ENCODE data around the gene HSFX2.
"Not testable (repeated sequence)": the region's sequence is repeated elsewhere in the genome, so short reads cannot be mapped to it uniquely, and the experiment has no call there.

HSFX2 gene

DNA sequence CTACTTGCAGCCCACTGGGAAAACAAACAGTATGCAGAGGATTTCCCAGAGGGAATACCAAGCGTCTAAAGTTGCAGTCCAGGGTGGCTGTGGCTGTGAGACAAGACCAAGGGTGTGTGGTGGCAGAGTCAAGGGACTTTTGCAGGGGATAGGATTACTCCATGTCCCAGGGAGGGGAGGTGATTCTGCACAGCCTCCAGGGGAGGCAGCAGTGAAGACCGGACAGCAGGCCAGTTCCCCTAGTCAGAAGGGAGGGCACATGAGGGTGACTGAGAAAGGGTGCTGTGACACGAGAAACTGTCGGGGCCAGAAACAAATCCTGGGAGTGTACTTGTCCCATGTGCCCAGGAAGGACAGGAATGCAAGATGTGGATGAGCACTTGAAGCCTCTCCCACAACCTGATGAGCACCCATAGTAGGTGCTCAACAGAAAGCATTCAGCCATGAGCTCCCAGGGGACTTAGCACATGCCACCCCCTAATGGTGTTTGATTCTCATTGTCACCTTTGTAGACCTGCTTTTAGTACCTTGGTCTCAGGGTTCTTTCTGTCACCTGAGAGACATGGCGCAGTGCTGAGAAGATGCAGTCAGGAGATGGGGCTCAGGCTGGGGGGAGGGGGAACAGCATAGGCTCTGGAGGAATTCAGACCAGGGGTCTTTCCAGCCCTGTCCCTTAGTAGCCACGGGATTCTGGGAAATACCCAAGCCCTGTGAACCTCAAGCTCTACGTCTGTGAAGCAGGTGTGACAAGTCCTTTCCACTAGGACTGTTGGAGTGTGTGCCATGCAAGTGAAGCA is 27.3 kb downstream of the HSFX2 start:
- H3K4me1 ChIP-seq = no peaks in the 10 kb centered on the region
- TF ChIP-seq, protein P1, sequence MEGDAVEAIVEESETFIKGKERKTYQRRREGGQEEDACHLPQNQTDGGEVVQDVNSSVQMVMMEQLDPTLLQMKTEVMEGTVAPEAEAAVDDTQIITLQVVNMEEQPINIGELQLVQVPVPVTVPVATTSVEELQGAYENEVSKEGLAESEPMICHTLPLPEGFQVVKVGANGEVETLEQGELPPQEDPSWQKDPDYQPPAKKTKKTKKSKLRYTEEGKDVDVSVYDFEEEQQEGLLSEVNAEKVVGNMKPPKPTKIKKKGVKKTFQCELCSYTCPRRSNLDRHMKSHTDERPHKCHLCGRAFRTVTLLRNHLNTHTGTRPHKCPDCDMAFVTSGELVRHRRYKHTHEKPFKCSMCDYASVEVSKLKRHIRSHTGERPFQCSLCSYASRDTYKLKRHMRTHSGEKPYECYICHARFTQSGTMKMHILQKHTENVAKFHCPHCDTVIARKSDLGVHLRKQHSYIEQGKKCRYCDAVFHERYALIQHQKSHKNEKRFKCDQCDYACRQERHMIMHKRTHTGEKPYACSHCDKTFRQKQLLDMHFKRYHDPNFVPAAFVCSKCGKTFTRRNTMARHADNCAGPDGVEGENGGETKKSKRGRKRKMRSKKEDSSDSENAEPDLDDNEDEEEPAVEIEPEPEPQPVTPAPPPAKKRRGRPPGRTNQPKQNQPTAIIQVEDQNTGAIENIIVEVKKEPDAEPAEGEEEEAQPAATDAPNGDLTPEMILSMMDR (IDR thresholded peaks at IDR 0.05; ENCODE audit: low read depth, low read length) = no peak
- H3K9me3 ChIP-seq = no peaks in the 10 kb centered on the region
- no peaks in the 10 kb centered on the region for H3K36me3 ChIP-seq
- no peak overlapping the region for H3K4me3 ChIP-seq (ENCODE audit: low read depth, low read length)
- DNase-seq = no peak
- H3K27me3 ChIP-seq = no peaks in the 10 kb centered on the region

GRCh38 chrX:149563359-149563758 is 31.8 kb downstream of the HSFX2 start:
- TF ChIP-seq, protein P1 (IDR thresholded peaks at IDR 0.05; ENCODE audit: low read depth, low read length) = no peak

DNA sequence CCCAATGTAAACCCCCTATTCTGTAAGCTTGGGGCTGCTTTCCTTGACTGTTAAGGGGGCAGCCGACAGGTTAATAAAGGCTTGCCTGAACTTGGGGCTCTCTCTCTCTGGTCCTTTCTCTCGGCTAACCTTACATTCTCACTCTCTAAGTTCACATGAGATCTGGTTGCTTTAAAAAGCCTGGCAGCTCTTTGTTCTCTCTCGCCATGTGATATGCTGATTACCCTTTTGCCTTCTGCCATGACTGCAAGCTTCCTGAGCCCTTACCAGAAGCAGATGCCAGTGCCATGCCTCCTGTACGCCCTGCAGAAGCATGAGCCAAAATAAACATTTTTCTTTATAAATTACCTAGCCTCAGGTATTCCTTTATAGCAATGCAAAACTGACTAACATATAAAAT is 39.9 kb downstream of the HSFX2 start:
- H3K36me3 ChIP-seq = not testable (repeated sequence)

More at GRCh38 chrX:149563359-149563758, 31.8 kb downstream of the HSFX2 start:
- Histone ChIP-seq H3K36me3 (no peaks in the 10 kb centered on the region), H3K27me3 (no peaks in the 10 kb centered on the region), H3K9me3 (no peaks in the 10 kb centered on the region), H3K4me1 (no peaks in the 10 kb centered on the region), H3K4me3 (ENCODE audit: low read depth, low read length) (no peak overlapping the region)
- DNase-seq = no peak

DNA sequence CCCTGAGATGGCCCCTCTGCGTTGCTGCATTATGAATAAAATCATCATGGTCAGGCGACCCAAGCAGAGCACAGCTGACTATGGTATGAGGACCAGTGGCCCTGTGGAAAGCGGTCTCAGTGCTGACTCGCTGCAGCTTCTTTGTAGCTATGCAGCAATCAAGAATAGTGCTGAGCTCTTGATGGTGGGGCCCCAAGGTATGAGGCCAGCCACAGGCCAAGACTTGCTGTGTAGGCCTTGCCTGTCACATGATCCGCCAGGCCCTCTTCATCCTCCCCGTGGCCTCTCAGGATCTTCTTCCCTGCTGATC is 43.2 kb downstream of the HSFX2 start:
- not testable (repeated sequence) for H3K27me3 ChIP-seq

More for the DNA sequence above, 39.9 kb downstream of the HSFX2 start:
- not testable (repeated sequence) for H3K4me1 ChIP-seq; DNase-seq; H3K9me3 ChIP-seq; H3K4me3 ChIP-seq (ENCODE audit: low read depth, low read length); H3K27me3 ChIP-seq

DNA sequence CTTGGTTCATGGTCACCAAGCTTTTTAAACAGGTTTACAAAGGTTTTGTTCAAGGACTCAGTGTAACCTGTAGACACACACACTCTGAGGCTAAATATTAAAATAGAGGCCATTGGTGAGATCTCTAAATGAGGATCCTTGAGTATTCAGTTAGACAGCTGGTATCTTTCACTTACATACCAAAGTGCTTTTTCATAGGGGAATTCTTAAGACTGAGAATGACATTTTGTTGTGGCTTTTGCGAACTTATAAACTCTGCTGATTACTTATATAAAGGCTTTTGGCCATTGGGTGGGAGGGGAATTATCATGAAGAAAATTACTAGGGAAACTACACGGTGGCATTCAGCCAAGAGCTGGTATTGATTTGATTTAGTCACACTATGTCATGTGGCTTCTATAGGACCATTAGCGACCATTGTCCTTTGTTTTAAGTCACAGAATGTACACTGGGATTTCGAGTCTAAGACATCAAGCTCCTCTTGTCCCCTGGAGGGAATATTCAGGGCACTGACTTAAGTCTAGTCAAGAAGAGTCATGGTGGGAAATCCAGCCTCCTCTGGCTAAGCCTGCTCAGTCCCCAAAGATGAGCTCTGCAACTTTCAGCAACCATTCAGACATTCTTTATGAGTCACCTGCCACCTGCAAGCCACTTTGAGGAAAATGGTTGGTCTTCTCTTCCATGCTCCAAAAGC is 43.7 kb downstream of the HSFX2 start:
- not testable (repeated sequence) for H3K4me1 ChIP-seq; H3K36me3 ChIP-seq; H3K4me3 ChIP-seq (ENCODE audit: low read depth, low read length); H3K27me3 ChIP-seq; DNase-seq; H3K9me3 ChIP-seq

More for the DNA sequence above, 43.2 kb downstream of the HSFX2 start:
- not testable (repeated sequence) for H3K36me3 ChIP-seq; H3K9me3 ChIP-seq; H3K4me3 ChIP-seq (ENCODE audit: low read depth, low read length); H3K4me1 ChIP-seq; DNase-seq

- H3K4me3 ChIP-seq (ENCODE audit: low read depth, low read length); DNase-seq; H3K9me3 ChIP-seq; H3K4me1 ChIP-seq; H3K36me3 ChIP-seq; H3K27me3 ChIP-seq: not testable (repeated sequence)
Measured at GRCh38 chrX:149550454-149550853, 44.7 kb downstream of the HSFX2 start.

DNA sequence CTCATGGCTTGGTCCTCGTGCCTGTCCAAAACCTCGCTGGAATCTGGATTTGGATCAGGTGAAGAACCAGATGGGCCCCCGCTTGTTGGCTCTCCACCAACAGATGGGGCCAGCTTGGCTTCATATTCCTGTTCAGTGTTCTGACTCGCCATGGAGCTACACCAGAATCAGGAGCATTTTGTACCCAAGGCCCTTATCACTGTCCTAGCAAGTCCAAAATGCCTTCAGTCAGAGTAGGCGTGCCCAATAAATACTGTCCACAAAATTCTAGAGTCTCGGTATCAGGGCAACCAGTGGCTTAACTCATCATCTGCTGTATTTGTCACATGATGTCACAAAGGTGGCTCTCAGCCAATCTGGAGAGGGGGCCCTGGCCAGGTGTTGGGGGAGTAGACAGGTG is 45.4 kb downstream of the HSFX2 start, which contains the start of gene HSFX3:
Gene HSFX3, minus strand, starts transcription at position 224 of the 400 bp plus-strand sequence. Its CDS starts 72 bp downstream, at position 152.
- H3K4me3 ChIP-seq (ENCODE audit: low read depth, low read length); DNase-seq; H3K9me3 ChIP-seq; H3K36me3 ChIP-seq; H3K27me3 ChIP-seq; H3K4me1 ChIP-seq: not testable (repeated sequence)

- not testable (repeated sequence) for H3K9me3 ChIP-seq; H3K4me1 ChIP-seq; DNase-seq; H3K27me3 ChIP-seq; H3K4me3 ChIP-seq (ENCODE audit: low read depth, low read length); H3K36me3 ChIP-seq
Measured at GRCh38 chrX:149547782-149548181, 47.3 kb downstream of the HSFX2 start.

GRCh38 chrX:149546962-149547361 is 48.2 kb downstream of the HSFX2 start:
- H3K27me3 ChIP-seq; DNase-seq; H3K36me3 ChIP-seq; H3K9me3 ChIP-seq; H3K4me1 ChIP-seq; H3K4me3 ChIP-seq (ENCODE audit: low read depth, low read length): not testable (repeated sequence)

All from BE2C (cell line).